HCT116 (cell line): ENCODE data around the gene P2RX1. TPM values are rescaled to one million over a fixed set of nuclear protein-coding genes. Genes with fewer than 3 reads are reported as not detected.
A peak's percentile ranks its signal among the peaks of the same experiment; 100 is the strongest.

ENCODE experiments used
- ATAC-seq: fragments of 200-7000 bp; cut with Tn5 transposase; 2 replicates; pipeline ENCODE4 v1.9.1; 2020; ENCODE audit warnings: mild to moderate bottlenecking, moderate library complexity
- BruUV-seq: library from RNA; stranded (reverse); fragments of 400-500 nt; replicated peaks from 2 replicates; lab custom pipeline; 2021; lab: Mats Ljungman, UMichigan
- CTCF ChIA-PET: fragments of 300-600 bp; sonication (Branson Sonifier 250); formaldehyde crosslinking; loops from one replicate; lab custom pipeline; 2021; ENCODE audit warnings: antibody characterized with exemption; lab: Charles Lee
- POLR2A ChIA-PET: fragments of 300-600, 350-600 bp; sonication (Branson Sonifier 250); formaldehyde crosslinking; loops from one replicate; lab custom pipeline; 2021; ENCODE audit warnings: antibody characterized with exemption; lab: Charles Lee
- RAD21 ChIA-PET, 2 experiments: fragments of 300-600 bp; sonication (Branson Sonifier 250); formaldehyde crosslinking; loops; one replicate each; lab custom pipeline; 2023; ENCODE audit warnings: low total read pairs in 2 of 2; ENCODE audit not compliant: uncharacterized antibody in 2 of 2, unreplicated experiment in 2 of 2, low non-redundant PET in 1 of 2; lab: Charles Lee
- DNase-seq: peaks from one replicate; pipeline ENCODE4 v3.0.0-alpha.2; 2010; ENCODE audit warnings: low read depth, low spot score
- H2AFZ ChIP-seq: fragments of 200-600 bp; shearing (Covaris generic), sonication (generic); 2 replicates; pipeline ENCODE4 v1.6.1; 2017; ENCODE audit warnings: low read depth, mixed run types, mixed read lengths, antibody characterized with exemption, low read length; ENCODE audit not compliant: poor library complexity, severe bottlenecking
- H3K27ac ChIP-seq: 2 replicates; pipeline ENCODE4 v1.5.1; 2012; ENCODE audit warnings: low read depth, low read length
- H3K27me3 ChIP-seq: fragments of 200-600 bp; sonication (generic); 2 replicates; pipeline ENCODE4 v1.6.1; 2016; ENCODE audit warnings: mixed run types, low read length, mixed read lengths; ENCODE audit not compliant: insufficient read depth
- H3K36me3 ChIP-seq, 2 experiments: fragments of 200-500 bp in 1 of 2; fragments of 200-600 bp in 1 of 2; sonication (Bioruptor generic) in 1 of 2; sonication (generic) in 1 of 2; 2 replicates each; pipeline versions ENCODE4 v1.5.1 to v1.6.1; 2014 to 2016; ENCODE audit warnings: low read length in 2 of 2, inconsistent platforms in 1 of 2, mixed read lengths in 1 of 2, mixed run types in 1 of 2; ENCODE audit not compliant: insufficient read depth in 2 of 2, control insufficient read depth in 1 of 2
- H3K4me1 ChIP-seq, 2 experiments: fragments of 200-600 bp in 1 of 2; sonication (generic) in 1 of 2; 2 replicates each; pipeline versions ENCODE4 v1.5.1 to v1.6.1; 2012 to 2017; ENCODE audit warnings: low read length in 2 of 2, inconsistent platforms in 1 of 2, mild to moderate bottlenecking in 1 of 2, mixed read lengths in 1 of 2, mixed run types in 1 of 2, moderate library complexity in 1 of 2; ENCODE audit not compliant: insufficient read depth in 2 of 2, control insufficient read depth in 1 of 2
- H3K4me2 ChIP-seq: fragments of 200-600 bp; sonication (generic); 2 replicates; pipeline ENCODE4 v1.6.1; 2017; ENCODE audit warnings: mixed run types, low read length, mixed read lengths
- H3K4me3 ChIP-seq, 2 experiments: fragments of 200-600 bp in 1 of 2; sonication (generic) in 1 of 2; replicated peaks in 1 of 2; 2 replicates each; pipeline ENCODE4 v1.5.1; 2011 to 2016; ENCODE audit warnings: low read length in 2 of 2, control low read depth in 1 of 2, low read depth in 1 of 2, mild to moderate bottlenecking in 1 of 2, mixed read lengths in 1 of 2, mixed run types in 1 of 2
- H3K79me2 ChIP-seq: fragments of 200-600 bp; sonication (generic); 2 replicates; pipeline ENCODE4 v1.6.1; 2017; ENCODE audit warnings: mild to moderate bottlenecking, mixed run types, low read length, moderate library complexity, mixed read lengths; ENCODE audit not compliant: insufficient read depth
- H3K9ac ChIP-seq: fragments of 200-600 bp; sonication (generic); 2 replicates; pipeline ENCODE4 v1.6.1; 2016; ENCODE audit warnings: low read length, mixed read lengths
- H3K9me2 ChIP-seq: fragments of 200-600 bp; sonication (generic), shearing (Covaris generic); 2 replicates; pipeline ENCODE4 v1.6.1; 2017; ENCODE audit warnings: mixed run types, mild to moderate bottlenecking, moderate library complexity; ENCODE audit not compliant: insufficient read depth
- H3K9me3 ChIP-seq, 2 experiments: fragments of 200-500 bp in 1 of 2; fragments of 200-600 bp in 1 of 2; sonication (Bioruptor generic) in 1 of 2; sonication (generic) in 1 of 2; 2 replicates each; pipeline ENCODE4 v1.6.1; 2014 to 2017; ENCODE audit warnings: low read length in 2 of 2, mixed read lengths in 2 of 2, inconsistent platforms in 1 of 2, low read depth in 1 of 2, mild to moderate bottlenecking in 1 of 2, mixed run types in 1 of 2, moderate library complexity in 1 of 2; ENCODE audit not compliant: control insufficient read depth in 1 of 2, insufficient read depth in 1 of 2
- H4K20me1 ChIP-seq: fragments of 200-600 bp; sonication (generic), shearing (Covaris generic); 2 replicates; pipeline ENCODE4 v1.6.1; 2017; ENCODE audit warnings: mixed run types, mild to moderate bottlenecking, moderate library complexity; ENCODE audit not compliant: insufficient read depth
- CTCF ChIP-seq, 3 experiments: fragments of 200-600 bp in 1 of 3; sonication (generic) in 1 of 3; IDR thresholded peaks in 2 of 3; conservative IDR thresholded peaks in 1 of 3; 2 replicates each; pipeline ENCODE4 v1.5.1; 2012 to 2017; ENCODE audit warnings: low read depth in 2 of 3, low read length in 2 of 3, antibody characterized with exemption in 1 of 3, borderline replicate concordance in 1 of 3, control low read depth in 1 of 3, mild to moderate bottlenecking in 1 of 3, mixed read lengths in 1 of 3, mixed run types in 1 of 3, moderate library complexity in 1 of 3; ENCODE audit not compliant: insufficient read depth in 1 of 3
- ELF1 ChIP-seq: IDR thresholded peaks from 2 replicates; pipeline ENCODE4 v1.6.1; 2012; ENCODE audit warnings: low read depth, borderline replicate concordance
- JUND ChIP-seq: IDR thresholded peaks from 2 replicates; pipeline ENCODE4 v1.6.1; 2012
- MAX ChIP-seq: IDR thresholded peaks from 2 replicates; pipeline ENCODE4 v1.6.1; 2012
- POLR2A ChIP-seq: IDR thresholded peaks from 2 replicates; pipeline ENCODE4 v1.7.0; 2011; ENCODE audit warnings: borderline replicate concordance; ENCODE audit not compliant: insufficient read depth, insufficient read length; ENCODE audit errors: extremely low read depth
- RAD21 ChIP-seq: IDR thresholded peaks from 2 replicates; pipeline ENCODE4 v1.6.1; 2012; ENCODE audit warnings: low read depth, mild to moderate bottlenecking
- SP1 ChIP-seq: IDR thresholded peaks from 2 replicates; pipeline ENCODE4 v1.6.1; 2012; ENCODE audit warnings: low read depth
- SRF ChIP-seq: IDR thresholded peaks from 2 replicates; pipeline ENCODE4 v1.6.1; 2012; ENCODE audit warnings: low read depth
- ZNF274 ChIP-seq: fragments of 200-500 bp; sonication (Bioruptor generic); IDR thresholded peaks from 2 replicates; pipeline ENCODE4 v1.6.1; 2014; ENCODE audit warnings: mild to moderate bottlenecking, low read depth, low read length, inconsistent platforms
- intact Hi-C: fragments of 100-400 bp; cut with micrococcal nuclease; formaldehyde crosslinking; loops from 2 replicates; pipeline ENCODE4 v1.10.0; 2022
- total RNA-seq: library from RNA; stranded (reverse); gene quantifications from one replicate; pipeline ENCODE4 v1.2.1, GENCODE V29; 2021; ENCODE audit not compliant: unreplicated experiment

P2RX1 gene
- total RNA-seq, 1 experiment from 2014 or later, result not detected

- Histone ChIP-seq H3K9me3 (no peaks in the 10 kb centered on the region), H3K4me1 (peaks cover 0 to 8% of the 10 kb centered on the region in 2 experiments; a peak in 2 of 4 replicates), H3K9me2 (no peaks in the 10 kb centered on the region), H3K27me3 (no peaks in the 10 kb centered on the region), H3K36me3 (no peaks in the 10 kb centered on the region), H3K9ac (no peak overlapping the region), H4K20me1 (no peaks in the 10 kb centered on the region), H3K4me3 (no peak overlapping the region), H3K4me2 (peak overlapping the region; percentile 54), H3K27ac (no peak overlapping the region), H2AFZ (peak overlapping the region; percentile 98), H3K79me2 (no peaks in the 10 kb centered on the region)
- CTCF ChIA-PET, result interaction anchor here (0.6 to 3.9 kb wide), 23 partner anchors 9 to 302 kb away, joined by 3 to 31 read pairs (median 4); partner anchors contain the start of genes CAMKK1 and NCBP3
- RAD21 ChIA-PET, result interaction anchor here (0.7 to 1.5 kb wide), 5 partner anchors 21 to 176 kb away, joined by 3 to 7 read pairs (median 3); partner anchors contain the start of genes ATP2A3 (in 1 of the 2) and CAMKK1 (in 1 of the 2)
- POLR2A ChIA-PET, result interaction anchor here (0.9 to 1.0 kb wide), 2 partner anchors 51 to 176 kb away, joined by 3 to 4 read pairs; no protein-coding TSS in a partner anchor
- intact Hi-C loops, result loop anchor here (2.0 to 5.0 kb wide), 2 partner anchors 89 to 159 kb away; no protein-coding TSS in a partner anchor
- BruUV-seq, result no TSS peak
- ATAC-seq, result peak; percentile 95
- TF ChIP-seq POLR2A, result no peak
- TF ChIP-seq RAD21, result peak; percentile 91
- TF ChIP-seq CTCF (IDR thresholded peaks at IDR 0.05 in 2 of 3, conservative IDR thresholded peaks at IDR 0.05 in 1 of 3; ENCODE audit: borderline replicate concordance in 1 of 3, insufficient read depth in 1 of 3, low read depth in 2 of 3, low read length in 2 of 3), result peak; percentile 78 to 98 (median 96)
- peak; percentile 54 for DNase-seq
Measured at GRCh38 chr17:3913531-3914311, 2.5 kb downstream of the P2RX1 start.

- H3K9me3 ChIP-seq, result no peaks in the 10 kb centered on the region
- H3K27ac ChIP-seq, result no peak overlapping the region
- POLR2A ChIA-PET, result no interaction called here
- no peak overlapping the region for H3K9ac ChIP-seq
- no peaks in the 10 kb centered on the region for H3K36me3 ChIP-seq
- peaks cover 0 to 8% of the 10 kb centered on the region in 2 experiments; a peak in 2 of 4 replicates for H3K4me1 ChIP-seq
- no TSS peak for BruUV-seq
- no peaks in the 10 kb centered on the region for H3K79me2 ChIP-seq
- no peaks in the 10 kb centered on the region for H4K20me1 ChIP-seq
- H2AFZ ChIP-seq, result no peak overlapping the region
- intact Hi-C loops, result loop anchor here (5.0 kb wide), 1 partner anchor 159 kb away; no protein-coding TSS in a partner anchor
- no peak overlapping the region for H3K4me2 ChIP-seq
- H3K9me2 ChIP-seq, result no peaks in the 10 kb centered on the region
- DNase-seq, result no peak
- CTCF ChIA-PET, result interaction anchor here (1.8 to 3.9 kb wide), 4 partner anchors 23 to 175 kb away, joined by 8 to 31 read pairs (median 15); partner anchors contain the start of gene NCBP3
- no peak for ATAC-seq
- no peaks in the 10 kb centered on the region for H3K27me3 ChIP-seq
- RAD21 ChIA-PET, result no interaction called here
- H3K4me3 ChIP-seq, result no peak overlapping the region
- no peak for TF ChIP-seq CTCF (IDR thresholded peaks at IDR 0.05 in 2 of 3, conservative IDR thresholded peaks at IDR 0.05 in 1 of 3; ENCODE audit: borderline replicate concordance in 1 of 3, insufficient read depth in 1 of 3, low read depth in 2 of 3, low read length in 2 of 3)
- no peak for TF ChIP-seq SRF
- TF ChIP-seq SP1, result no peak
- TF ChIP-seq ELF1, result no peak
- no peak for TF ChIP-seq ZNF274
- no peak for TF ChIP-seq JUND
- no peak for TF ChIP-seq MAX
Measured at GRCh38 chr17:3912827-3913226, 3.4 kb downstream of the P2RX1 start.
